NAMALWA (cell line): ENCODE data around the gene KAT14.
A peak's percentile ranks its signal among the peaks of the same experiment; 100 is the strongest.
"Not testable (repeated sequence)": the region's sequence is repeated elsewhere in the genome, so short reads cannot be mapped to it uniquely, and the experiment has no call there.

Source experiments
- DNase-seq: peaks from one replicate; pipeline ENCODE4 v3.0.0-alpha.2; 2015; ENCODE audit warnings: low spot score

KAT14 gene, protein sequence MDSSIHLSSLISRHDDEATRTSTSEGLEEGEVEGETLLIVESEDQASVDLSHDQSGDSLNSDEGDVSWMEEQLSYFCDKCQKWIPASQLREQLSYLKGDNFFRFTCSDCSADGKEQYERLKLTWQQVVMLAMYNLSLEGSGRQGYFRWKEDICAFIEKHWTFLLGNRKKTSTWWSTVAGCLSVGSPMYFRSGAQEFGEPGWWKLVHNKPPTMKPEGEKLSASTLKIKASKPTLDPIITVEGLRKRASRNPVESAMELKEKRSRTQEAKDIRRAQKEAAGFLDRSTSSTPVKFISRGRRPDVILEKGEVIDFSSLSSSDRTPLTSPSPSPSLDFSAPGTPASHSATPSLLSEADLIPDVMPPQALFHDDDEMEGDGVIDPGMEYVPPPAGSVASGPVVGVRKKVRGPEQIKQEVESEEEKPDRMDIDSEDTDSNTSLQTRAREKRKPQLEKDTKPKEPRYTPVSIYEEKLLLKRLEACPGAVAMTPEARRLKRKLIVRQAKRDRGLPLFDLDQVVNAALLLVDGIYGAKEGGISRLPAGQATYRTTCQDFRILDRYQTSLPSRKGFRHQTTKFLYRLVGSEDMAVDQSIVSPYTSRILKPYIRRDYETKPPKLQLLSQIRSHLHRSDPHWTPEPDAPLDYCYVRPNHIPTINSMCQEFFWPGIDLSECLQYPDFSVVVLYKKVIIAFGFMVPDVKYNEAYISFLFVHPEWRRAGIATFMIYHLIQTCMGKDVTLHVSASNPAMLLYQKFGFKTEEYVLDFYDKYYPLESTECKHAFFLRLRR

GRCh38 chr20:18137412-18138265 lies at the start of gene KAT14, which contains the start of gene PET117:
Gene KAT14, plus strand, starts transcription at chr20:18137863. Its CDS starts 4,798 bp downstream, at chr20:18142661.
Gene PET117, plus strand, starts transcription at chr20:18137863. Its CDS starts 93 bp downstream, at chr20:18137956.
- peak; percentile 91 for DNase-seq

- not testable (repeated sequence) for DNase-seq
Measured at GRCh38 chr20:18088298-18088697, 49.4 kb upstream of the KAT14 start.

- DNase-seq = not testable (repeated sequence)
Measured at GRCh38 chr20:18088841-18089240, 48.8 kb upstream of the KAT14 start.

DNA sequence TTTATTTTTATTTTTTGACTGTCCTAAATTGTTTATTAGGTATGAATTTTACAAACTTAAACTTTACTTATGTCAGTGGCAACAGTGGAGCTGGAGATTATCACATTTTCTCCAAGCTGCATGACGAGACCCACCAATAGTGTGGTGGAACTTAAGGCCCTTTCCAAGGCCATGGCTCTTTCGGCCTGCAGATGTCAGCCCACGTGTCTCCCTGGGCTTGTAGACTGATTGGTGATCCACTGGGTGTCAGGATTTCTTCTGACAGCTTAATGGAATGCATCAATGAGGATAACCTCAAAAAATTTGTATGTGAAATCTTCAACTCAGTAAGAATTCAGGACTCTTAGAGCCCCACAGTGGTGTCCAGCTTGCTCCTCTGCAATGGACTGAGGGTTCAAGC lies 47.6 kb upstream of the KAT14 start:
- DNase-seq = no peak

- no peak for DNase-seq
Measured at GRCh38 chr20:18090477-18090876, 47.2 kb upstream of the KAT14 start.

DNA sequence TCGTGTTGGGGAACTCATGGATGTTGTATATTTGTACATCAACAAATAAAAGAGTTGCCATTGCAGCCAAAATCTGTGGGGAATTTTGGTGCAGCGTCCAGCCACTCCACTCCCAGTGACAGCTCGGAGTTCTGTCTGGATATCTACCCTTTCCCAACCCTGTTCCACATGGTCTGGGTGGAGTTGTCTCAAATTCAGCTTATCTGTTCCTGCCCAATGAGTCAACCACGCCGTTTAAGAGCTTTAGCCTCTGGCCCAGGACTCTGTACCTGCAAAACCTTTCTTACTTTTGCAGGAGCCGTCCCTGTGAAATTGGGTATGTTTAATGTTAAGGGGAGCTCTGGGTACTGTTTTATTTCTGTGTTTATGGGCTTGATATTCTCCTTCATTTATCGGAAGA lies 46.0 kb upstream of the KAT14 start:
- no peak for DNase-seq

DNA sequence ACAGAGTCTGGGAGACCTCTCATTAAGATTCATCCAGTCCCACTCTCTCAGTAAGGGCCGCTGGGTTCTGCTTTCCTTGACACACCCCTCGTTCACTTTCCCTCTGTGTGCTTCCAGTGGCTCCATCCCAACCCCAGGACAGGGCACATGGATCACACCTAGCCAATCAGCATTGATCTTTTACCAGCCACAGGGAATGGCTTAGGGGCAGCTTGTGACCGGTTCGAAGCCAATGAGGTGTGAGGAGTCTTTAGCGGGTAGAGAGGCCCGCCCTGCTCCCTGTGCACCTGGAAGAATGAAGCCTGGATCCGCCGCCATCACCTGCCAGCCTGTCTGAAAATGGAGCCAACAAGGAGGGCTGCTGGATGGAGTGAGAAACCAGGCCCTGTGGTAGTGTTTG lies 44.8 kb upstream of the KAT14 start:
- no peak for DNase-seq

GRCh38 chr20:18093388-18093787 lies 44.3 kb upstream of the KAT14 start:
- DNase-seq = no peak

- DNase-seq = no peak
Measured at GRCh38 chr20:18094191-18094590, 43.5 kb upstream of the KAT14 start.

GRCh38 chr20:18100569-18100968 lies 37.1 kb upstream of the KAT14 start:
- not testable (repeated sequence) for DNase-seq

DNA sequence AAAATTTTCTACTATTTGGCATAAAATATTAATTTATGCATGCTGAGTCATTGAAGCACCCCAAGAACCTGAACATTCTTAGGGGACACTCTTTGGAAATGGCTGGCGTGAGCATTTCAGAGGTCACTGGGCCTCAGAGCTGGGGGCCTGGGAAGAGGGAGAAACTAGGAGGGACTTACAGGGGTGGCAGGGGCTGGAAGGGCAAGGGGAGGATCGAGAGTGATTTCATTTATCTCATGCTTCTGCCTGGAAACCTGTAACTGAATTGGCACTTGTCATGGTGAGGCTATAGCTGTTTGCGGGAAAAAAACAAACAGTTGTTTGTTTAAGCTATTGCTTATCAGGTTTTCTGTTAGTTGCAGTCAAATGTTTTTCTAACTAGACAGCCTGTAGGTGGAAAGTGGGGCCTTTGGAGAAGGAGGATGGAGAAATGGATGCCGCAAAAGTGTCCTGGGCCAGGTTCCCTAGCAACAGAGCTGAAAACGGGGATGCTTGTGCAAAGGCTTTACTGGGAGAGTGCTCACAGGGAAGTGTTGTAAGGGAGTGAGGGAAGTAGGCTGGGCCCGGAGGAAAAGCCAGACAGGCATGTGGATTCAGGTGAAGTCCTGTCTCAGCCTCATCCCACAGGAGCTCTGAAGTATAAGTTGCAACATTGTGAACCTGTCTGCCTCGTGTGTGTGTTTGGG lies 36.4 kb upstream of the KAT14 start:
- DNase-seq = no peak

- DNase-seq = no peak
Measured at GRCh38 chr20:18103497-18103896, 34.2 kb upstream of the KAT14 start.

- no peak for DNase-seq
Measured at GRCh38 chr20:18108326-18108725, 29.3 kb upstream of the KAT14 start.

DNA sequence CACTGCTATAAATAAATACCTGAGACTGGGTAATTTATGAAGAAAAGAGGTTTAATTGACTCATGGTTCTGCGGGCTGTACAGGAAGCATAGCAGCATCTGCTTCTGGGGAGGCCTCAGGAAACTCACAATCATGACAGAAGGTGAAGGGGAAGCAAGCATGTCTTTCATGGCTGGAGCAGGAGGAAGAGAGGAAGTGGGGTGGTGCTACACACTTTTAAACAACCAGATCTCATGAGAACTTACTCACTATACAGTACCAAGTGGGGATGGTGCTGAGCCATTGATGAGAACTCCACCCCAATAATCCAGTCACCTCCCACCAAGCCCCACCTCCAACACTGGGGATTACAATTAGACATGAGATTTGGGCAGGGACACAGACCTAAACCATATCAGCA lies 9.1 kb upstream of the KAT14 start:
- DNase-seq = not testable (repeated sequence)

GRCh38 chr20:18132663-18133062 lies 5.0 kb upstream of the KAT14 start:
- no peak for DNase-seq

GRCh38 chr20:18133962-18134361 lies 3.7 kb upstream of the KAT14 start:
- DNase-seq = no peak

- no peak for DNase-seq
Measured at GRCh38 chr20:18138266-18138582, 561 bp downstream of the KAT14 start.

GRCh38 chr20:18138639-18139583 lies 1.2 kb downstream of the KAT14 start:
- peak; percentile 24 for DNase-seq

GRCh38 chr20:18139832-18140231 lies 2.2 kb downstream of the KAT14 start:
- DNase-seq = no peak

DNA sequence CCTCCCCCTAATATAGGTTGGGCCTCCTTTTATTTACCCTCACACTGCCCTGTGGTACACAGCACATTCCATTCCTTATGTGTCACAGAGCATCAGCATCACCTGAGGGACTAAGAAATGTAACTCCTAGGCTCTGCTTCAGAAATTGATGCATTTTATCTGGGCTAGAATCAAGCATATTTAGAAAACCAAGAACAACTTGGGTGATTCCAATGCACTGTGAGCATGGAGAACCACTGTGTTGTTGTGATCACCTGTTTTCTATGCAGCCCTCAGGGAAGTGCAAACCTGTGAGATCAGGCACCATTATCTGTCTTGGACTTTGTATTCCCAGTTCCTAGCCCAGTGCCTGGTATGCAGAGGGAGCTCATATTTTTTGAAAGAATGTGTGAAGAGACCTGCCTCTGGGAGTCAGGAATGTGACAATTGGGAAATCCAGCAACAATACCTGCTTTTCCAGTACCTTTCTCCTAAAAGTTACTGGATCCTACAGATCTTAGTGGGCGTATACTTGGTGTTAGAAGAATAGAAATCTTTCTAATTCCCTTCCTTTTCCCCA lies 7.0 kb downstream of the KAT14 start:
- no peak for DNase-seq
